Colonic mucosa (tissue), 4 donors: ENCODE measurements around the gene CACNG4. TPM values are rescaled to one million over a fixed set of nuclear protein-coding genes. Genes with fewer than 3 reads are reported as not detected.

ENCODE experiments used
- DNase-seq: peaks from one replicate; pipeline ENCODE4 v3.0.0-alpha.2; 2020
- H3K27ac ChIP-seq: fragments of 200-600 bp; one replicate; pipeline ENCODE4 v1.8.0; 2021
- H3K27me3 ChIP-seq: fragments of 200-600 bp; one replicate; pipeline ENCODE4 v1.8.0; 2021
- H3K36me3 ChIP-seq: fragments of 200-600 bp; one replicate; pipeline ENCODE4 v1.8.0; 2021
- H3K4me1 ChIP-seq: fragments of 200-600 bp; one replicate; pipeline ENCODE4 v1.8.0; 2021; ENCODE audit warnings: mild to moderate bottlenecking
- H3K4me3 ChIP-seq: fragments of 200-600 bp; one replicate; pipeline ENCODE4 v1.8.0; 2021
- H3K9ac ChIP-seq, 2 donors: one replicate each; pipeline ENCODE4 v1.7.0; 2013; ENCODE audit warnings: control low read depth in 2 of 2, low read depth in 2 of 2, low read length in 2 of 2
- H3K9me3 ChIP-seq: fragments of 200-600 bp; one replicate; pipeline ENCODE4 v1.8.0; 2021
- CTCF ChIP-seq: fragments of 200-600 bp; IDR thresholded peaks from one replicate; pipeline ENCODE4 v1.8.0; 2022; ENCODE audit warnings: antibody characterized with exemption, mild to moderate bottlenecking
- intact Hi-C: fragments of 100-400 bp; cut with DNase I; formaldehyde crosslinking; loops from one replicate; pipeline ENCODE4 v1.14.1; 2022
- total RNA-seq, 2 donors: library from RNA; stranded (reverse); fragmentation: NEBNext Ultra II Directional in 1 of 2; extraction: Animal tissue kit (Norgen Biotek cat#: 25700) in 1 of 2; gene quantifications; one replicate each; pipeline ENCODE4 v1.2.1, GENCODE V29; 2021
- donor health status: healthy.
- donor health status: DM: no; HTN: no; CAD: no.
- donor health status: DM: no; HTN: no; CAD: no.

Gene CACNG4
- total RNA-seq, 2 donors from 2014 or later: 0.20 to 0.35 TPM

- Histone ChIP-seq H3K9ac (no peak overlapping the region), H3K36me3 (no peaks in the 10 kb centered on the region), H3K27me3 (no peaks in the 10 kb centered on the region), H3K4me1 (no peaks in the 10 kb centered on the region), H3K4me3 (no peak overlapping the region), H3K9me3 (no peaks in the 10 kb centered on the region), H3K27ac (no peak overlapping the region)
- no peak for DNase-seq
- intact Hi-C loops: no loop called here
- no peak for TF ChIP-seq CTCF
Observed at GRCh38 chr17:67030641-67031040, 66.1 kb downstream of the CACNG4 start.

GRCh38 chr17:67032382-67032781 lies 67.9 kb downstream of the CACNG4 start:
- Histone ChIP-seq H3K36me3 (no peaks in the 10 kb centered on the region), H3K4me1 (no peaks in the 10 kb centered on the region), H3K9ac (no peak overlapping the region), H3K27me3 (no peaks in the 10 kb centered on the region), H3K4me3 (no peak overlapping the region), H3K27ac (no peak overlapping the region), H3K9me3 (no peaks in the 10 kb centered on the region)
- no peak for DNase-seq
- TF ChIP-seq CTCF: no peak
- intact Hi-C loops: no loop called here

- no peak overlapping the region for H3K9ac ChIP-seq
- no peaks in the 10 kb centered on the region for H3K27me3 ChIP-seq
- no peak overlapping the region for H3K27ac ChIP-seq
- no peaks in the 10 kb centered on the region for H3K4me1 ChIP-seq
- DNase-seq: no peak
- intact Hi-C loops: no loop called here
- no peak for TF ChIP-seq CTCF
- no peaks in the 10 kb centered on the region for H3K9me3 ChIP-seq
- H3K4me3 ChIP-seq: no peak overlapping the region
- H3K36me3 ChIP-seq: no peaks in the 10 kb centered on the region
Observed at GRCh38 chr17:67032985-67033384, 68.5 kb downstream of the CACNG4 start.

GRCh38 chr17:67033613-67034012 lies 69.1 kb downstream of the CACNG4 start:
- no peak for DNase-seq
- no peak overlapping the region for H3K4me3 ChIP-seq
- H3K36me3 ChIP-seq: no peaks in the 10 kb centered on the region
- TF ChIP-seq CTCF: no peak
- H3K9me3 ChIP-seq: no peaks in the 10 kb centered on the region
- H3K4me1 ChIP-seq: no peaks in the 10 kb centered on the region
- H3K9ac ChIP-seq: no peak overlapping the region
- intact Hi-C loops: no loop called here
- H3K27me3 ChIP-seq: no peaks in the 10 kb centered on the region
- no peak overlapping the region for H3K27ac ChIP-seq

GRCh38 chr17:67035131-67036083 lies 70.9 kb downstream of the CACNG4 start:
- Histone ChIP-seq H3K27me3 (no peaks in the 10 kb centered on the region), H3K9ac (no peak overlapping the region), H3K27ac (no peak overlapping the region), H3K4me1 (no peaks in the 10 kb centered on the region), H3K9me3 (no peaks in the 10 kb centered on the region), H3K36me3 (no peaks in the 10 kb centered on the region), H3K4me3 (no peak overlapping the region)
- no peak for TF ChIP-seq CTCF
- no peak for DNase-seq
- intact Hi-C loops: no loop called here
